NT2/D1 (cell line): ENCODE results near the gene SP140L.
A peak's percentile ranks its signal among the peaks of the same experiment; 100 is the strongest.
"Not testable (repeated sequence)": the region's sequence is repeated elsewhere in the genome, so short reads cannot be mapped to it uniquely, and the experiment has no call there.

ENCODE experiments used
- DNase-seq: peaks from one replicate; pipeline ENCODE4 v3.0.0-alpha.2; 2011; ENCODE audit warnings: low read depth, low spot score
- H3K27me3 ChIP-seq: 2 replicates; pipeline ENCODE4 v1.6.0; 2011; ENCODE audit warnings: mild to moderate bottlenecking; ENCODE audit not compliant: insufficient read length, insufficient read depth
- H3K36me3 ChIP-seq: 2 replicates; pipeline ENCODE4 v1.6.1; 2011; ENCODE audit warnings: mild to moderate bottlenecking, low read length, mixed read lengths; ENCODE audit not compliant: insufficient read depth, insufficient read length
- H3K4me1 ChIP-seq: 2 replicates; pipeline ENCODE4 v1.5.1; 2011; ENCODE audit not compliant: insufficient read depth, insufficient read length
- H3K4me3 ChIP-seq: 2 replicates; pipeline ENCODE4 v1.5.1; 2011; ENCODE audit warnings: low read depth; ENCODE audit not compliant: insufficient read length
- H3K9ac ChIP-seq: 2 replicates; pipeline ENCODE4 v1.6.0; 2011; ENCODE audit warnings: low read depth; ENCODE audit not compliant: insufficient read length
- H3K9me3 ChIP-seq: 2 replicates; pipeline ENCODE4 v1.5.1; 2011; ENCODE audit warnings: mild to moderate bottlenecking, low read length; ENCODE audit not compliant: insufficient read depth
- SUZ12 ChIP-seq: IDR thresholded peaks from 2 replicates; pipeline ENCODE4 v1.6.1; 2011; ENCODE audit not compliant: insufficient read length, insufficient read depth; ENCODE audit errors: extremely low read depth
- YY1 ChIP-seq: IDR thresholded peaks from 2 replicates; pipeline ENCODE4 v1.6.1; 2011; ENCODE audit not compliant: insufficient read length, insufficient read depth
- ZNF274 ChIP-seq: IDR thresholded peaks from 2 replicates; pipeline ENCODE4 v1.6.1; 2011; ENCODE audit warnings: mild to moderate bottlenecking, low read depth, low read length

Gene SP140L

GRCh38 chr2:230325316-230326243, 1.4 kb upstream of the SP140L start:
- Histone ChIP-seq H3K27me3 (no peaks in the 10 kb centered on the region), H3K36me3 (no peaks in the 10 kb centered on the region), H3K4me1 (no peaks in the 10 kb centered on the region), H3K4me3 (no peak overlapping the region), H3K9me3 (peaks cover 31% of the 10 kb centered on the region), H3K9ac (no peak overlapping the region)
- DNase-seq = no peak
- no peak for TF ChIP-seq SUZ12
- TF ChIP-seq YY1 = no peak
- TF ChIP-seq ZNF274 = no peak

- Histone ChIP-seq H3K9me3 (peaks cover 14% of the 10 kb centered on the region), H3K9ac (no peak overlapping the region), H3K36me3 (no peaks in the 10 kb centered on the region), H3K27me3 (no peaks in the 10 kb centered on the region), H3K4me3 (no peak overlapping the region), H3K4me1 (no peaks in the 10 kb centered on the region)
- no peak for DNase-seq
- no peak for TF ChIP-seq SUZ12
- TF ChIP-seq YY1 = no peak
- TF ChIP-seq ZNF274 = no peak
Measured at GRCh38 chr2:230327418-230328154, 593 bp downstream of the SP140L start.

- H3K9ac ChIP-seq = no peak overlapping the region
- no peak overlapping the region for H3K4me3 ChIP-seq
- no peaks in the 10 kb centered on the region for H3K27me3 ChIP-seq
- DNase-seq = no peak
- H3K9me3 ChIP-seq = peaks cover 9% of the 10 kb centered on the region; the same call in 1 of the 2 replicates
- no peaks in the 10 kb centered on the region for H3K4me1 ChIP-seq
- no peak for TF ChIP-seq YY1
- no peak for TF ChIP-seq SUZ12
- no peak for TF ChIP-seq ZNF274
- H3K36me3 ChIP-seq = no peaks in the 10 kb centered on the region
Measured at GRCh38 chr2:230328155-230328458, 1.1 kb downstream of the SP140L start.

DNA sequence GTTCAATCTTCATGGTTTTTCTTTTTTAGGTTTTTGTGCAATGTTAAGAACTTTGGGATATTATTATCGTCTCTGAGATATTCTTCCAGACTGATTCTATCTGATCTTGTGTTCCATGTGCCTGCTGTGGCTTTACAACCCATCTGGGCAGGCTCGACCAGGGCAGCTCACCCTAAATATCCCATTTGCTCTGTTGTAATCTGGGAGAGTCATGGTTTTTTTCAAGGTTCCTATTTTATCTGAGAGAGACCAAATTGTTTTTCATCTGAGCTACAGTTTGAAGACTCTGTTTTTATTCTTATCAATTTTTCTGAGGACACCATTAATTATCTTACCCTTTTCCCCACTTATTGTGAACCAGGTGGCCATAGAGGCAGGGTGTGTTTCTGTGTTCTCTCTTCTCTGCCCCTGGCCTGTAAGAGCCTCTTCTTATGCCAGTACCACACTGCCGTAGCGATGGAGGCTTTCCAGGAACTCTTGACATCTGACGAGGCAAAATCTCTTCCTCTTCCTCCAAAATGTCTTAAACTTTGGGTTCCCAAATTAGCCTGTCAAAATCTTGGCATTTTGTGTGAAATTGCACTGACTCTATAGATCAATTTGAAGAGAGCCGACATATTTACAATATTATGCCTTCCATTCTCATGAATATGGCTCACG, 3.1 kb downstream of the SP140L start:
- Histone ChIP-seq H3K36me3 (no peaks in the 10 kb centered on the region), H3K4me1 (no peaks in the 10 kb centered on the region), H3K9me3 (no peaks in the 10 kb centered on the region; the same call in 1 of the 2 replicates), H3K27me3 (no peaks in the 10 kb centered on the region), H3K4me3 (no peak overlapping the region), H3K9ac (no peak overlapping the region)
- no peak for DNase-seq
- TF ChIP-seq SUZ12 (no peak), YY1 (no peak), ZNF274 (no peak)

DNA sequence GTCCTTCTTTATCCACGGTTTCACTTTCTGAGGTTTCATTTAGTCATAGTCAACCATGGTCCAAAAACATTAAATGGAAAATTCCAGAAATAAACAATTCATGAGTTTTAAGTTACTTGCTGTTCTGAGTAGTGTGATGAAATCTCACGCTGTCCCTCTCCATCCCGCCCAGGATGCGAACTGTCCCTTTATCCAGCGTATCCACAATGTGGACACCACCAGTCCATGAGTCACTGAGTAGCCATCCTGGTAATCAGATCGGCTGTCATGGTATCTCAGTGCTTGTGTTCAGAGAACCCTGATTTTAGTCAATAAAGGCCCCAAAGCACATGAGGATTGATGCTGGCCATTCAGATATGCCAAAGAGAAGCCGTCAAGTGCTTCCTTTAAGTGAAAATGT, 3.7 kb downstream of the SP140L start:
- H3K9ac ChIP-seq = no peak overlapping the region
- no peaks in the 10 kb centered on the region for H3K27me3 ChIP-seq
- H3K36me3 ChIP-seq = no peaks in the 10 kb centered on the region
- DNase-seq = no peak
- no peaks in the 10 kb centered on the region; the same call in 1 of the 2 replicates for H3K9me3 ChIP-seq
- no peak for TF ChIP-seq YY1
- no peak for TF ChIP-seq ZNF274
- TF ChIP-seq SUZ12 = no peak
- no peak overlapping the region for H3K4me3 ChIP-seq
- H3K4me1 ChIP-seq = no peaks in the 10 kb centered on the region

DNA sequence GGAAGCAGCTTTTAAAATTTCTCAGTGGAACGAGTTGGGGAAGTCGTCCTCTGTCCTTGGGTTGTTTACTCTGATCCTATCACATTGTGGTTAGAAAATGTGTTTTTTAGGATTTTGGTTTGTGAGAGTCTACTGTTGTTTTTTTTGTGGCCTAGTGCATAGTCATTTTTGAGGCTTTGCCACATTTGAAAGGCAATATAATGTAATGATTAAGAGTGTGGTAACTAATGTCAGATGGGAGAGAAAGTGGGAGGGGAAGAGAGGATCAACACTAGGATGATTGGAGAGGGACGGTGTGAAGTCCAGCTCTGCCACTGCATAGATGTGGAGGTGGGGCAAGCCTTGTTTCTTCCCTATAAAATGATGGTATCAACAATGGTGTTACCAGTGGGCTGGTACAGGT, 8.5 kb downstream of the SP140L start:
- Histone ChIP-seq H3K36me3 (no peaks in the 10 kb centered on the region), H3K4me3 (no peak overlapping the region), H3K27me3 (no peaks in the 10 kb centered on the region), H3K9me3 (no peaks in the 10 kb centered on the region; the same call in 1 of the 2 replicates), H3K9ac (no peak overlapping the region), H3K4me1 (no peaks in the 10 kb centered on the region)
- no peak for TF ChIP-seq SUZ12
- TF ChIP-seq ZNF274 = no peak
- no peak for TF ChIP-seq YY1
- DNase-seq = no peak

DNA sequence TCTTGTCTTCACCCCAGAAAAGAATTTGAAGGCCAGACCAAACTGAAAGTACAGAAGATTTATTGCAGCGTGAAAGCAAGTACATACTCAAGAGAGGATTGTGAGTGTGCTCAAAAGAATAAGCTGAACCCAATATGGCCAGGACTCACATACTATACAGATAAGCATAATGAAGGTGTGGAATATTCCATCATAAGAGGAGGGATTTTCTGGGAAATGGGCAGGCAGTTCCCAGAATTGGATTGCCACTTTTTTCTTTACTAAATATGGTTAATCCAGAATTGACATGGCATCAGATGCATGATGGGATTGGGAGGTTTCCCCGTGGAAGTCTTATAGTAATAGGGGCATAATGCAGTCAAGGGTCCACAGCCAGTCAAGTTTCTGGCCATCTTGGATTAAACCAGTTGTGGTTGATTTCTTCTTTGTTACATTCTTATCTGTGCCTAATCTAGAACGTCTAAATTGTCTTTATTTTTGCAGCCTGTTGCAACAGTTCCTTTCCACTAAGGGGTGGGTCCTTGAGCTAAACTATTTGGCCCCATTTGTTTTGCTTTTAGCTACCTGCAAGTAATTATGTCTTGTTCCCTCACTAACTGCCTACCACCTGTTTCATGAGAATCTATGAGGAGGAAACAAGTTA, 9.0 kb downstream of the SP140L start:
- H3K9ac ChIP-seq = no peak overlapping the region
- H3K4me3 ChIP-seq = no peak overlapping the region
- DNase-seq = no peak
- H3K27me3 ChIP-seq = no peaks in the 10 kb centered on the region
- no peaks in the 10 kb centered on the region for H3K36me3 ChIP-seq
- no peaks in the 10 kb centered on the region for H3K4me1 ChIP-seq
- no peaks in the 10 kb centered on the region; the same call in 1 of the 2 replicates for H3K9me3 ChIP-seq
- no peak for TF ChIP-seq YY1
- no peak for TF ChIP-seq SUZ12
- TF ChIP-seq ZNF274 = no peak

DNA sequence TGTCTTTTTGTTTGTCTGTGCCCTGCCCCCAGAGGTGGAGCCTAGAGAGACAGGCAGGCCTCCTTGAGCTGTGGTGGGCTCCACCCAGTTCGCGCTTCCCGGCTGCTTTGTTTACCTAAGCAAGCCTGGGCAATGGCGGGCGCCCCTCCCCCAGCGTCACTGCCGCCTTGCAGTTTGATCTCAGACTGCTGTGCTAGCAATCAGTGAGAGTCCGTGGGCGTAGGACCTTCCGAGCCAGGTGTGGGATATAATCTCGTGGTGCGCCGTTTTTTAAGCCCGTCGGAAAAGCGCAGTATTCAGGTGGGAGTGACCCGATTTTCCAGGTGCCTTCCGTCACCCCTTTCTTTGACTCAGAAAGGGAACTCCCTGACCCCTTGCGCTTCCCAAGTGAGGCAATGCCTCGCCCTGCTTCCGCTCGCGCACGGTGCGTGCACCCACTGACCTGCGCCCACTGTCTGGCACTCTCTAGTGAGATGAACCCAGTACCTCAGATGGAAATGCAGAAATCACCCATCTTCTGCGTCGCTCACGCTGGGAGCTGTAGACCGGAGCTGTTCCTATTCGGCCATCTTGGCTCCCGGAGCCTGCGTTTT, 15.0 kb downstream of the SP140L start:
- H3K4me3 ChIP-seq = peak overlapping the region; percentile 34
- not testable (repeated sequence) for H3K36me3 ChIP-seq, DNase-seq, H3K9ac ChIP-seq, H3K27me3 ChIP-seq, H3K4me1 ChIP-seq
- peaks cover 30% of the 10 kb centered on the region for H3K9me3 ChIP-seq

DNA sequence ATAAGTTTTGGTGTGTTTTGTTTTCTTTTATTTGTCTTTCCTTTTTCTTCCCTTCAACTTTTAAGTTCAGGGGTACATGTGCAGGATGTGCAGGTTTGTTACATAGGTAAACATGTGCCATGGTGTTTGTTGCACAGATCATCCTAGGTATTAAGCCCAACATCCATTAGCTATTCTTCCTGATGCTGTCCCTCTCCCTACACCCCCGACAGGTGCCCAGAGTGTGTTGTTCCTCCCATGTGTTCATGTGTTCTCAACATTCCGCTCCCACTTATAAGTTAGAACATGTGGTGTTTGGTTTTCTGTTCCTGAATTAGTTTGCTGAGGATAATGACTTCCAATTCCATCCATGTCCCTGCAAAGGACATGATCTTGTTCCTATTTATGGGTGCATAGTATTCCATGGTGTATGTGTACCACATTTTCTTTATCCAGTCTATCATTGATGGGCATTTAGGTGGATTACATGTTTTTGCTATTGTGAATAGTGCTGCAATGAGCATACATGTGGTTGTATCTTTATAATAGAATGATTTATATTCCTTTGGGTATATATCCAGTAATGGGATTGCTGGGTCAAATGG, 16.1 kb downstream of the SP140L start:
- Histone ChIP-seq H3K9me3 (peaks cover 35% of the 10 kb centered on the region), H3K4me3 (peak overlapping the region; percentile 34)
- H3K4me1 ChIP-seq, H3K27me3 ChIP-seq, DNase-seq, H3K36me3 ChIP-seq, H3K9ac ChIP-seq: not testable (repeated sequence)
